Mammary epithelial cell (primary cell): ENCODE results near the gene GAMT.

Source experiments
- CTCF ChIP-seq, 2 donors: IDR thresholded peaks in 1 of 2; conservative IDR thresholded peaks in 1 of 2; 2 replicates each; pipeline ENCODE4 v1.5.1; 2011 to 2012; ENCODE audit warnings: inconsistent platforms in 2 of 2, low read length in 2 of 2, mild to moderate bottlenecking in 2 of 2, control low read depth in 1 of 2, low read depth in 1 of 2; ENCODE audit not compliant: insufficient read depth in 1 of 2; ENCODE audit errors: extremely low read depth in 1 of 2
- EZH2 ChIP-seq: IDR thresholded peaks from 2 replicates; pipeline ENCODE4 v1.6.1; 2012; ENCODE audit warnings: low read length, inconsistent platforms, borderline replicate concordance

GRCh38 chr19:1394252-1395193, 6.8 kb downstream of the GAMT start:
- no peak for TF ChIP-seq CTCF (conservative IDR thresholded peaks at IDR 0.05 in 1 of 2, IDR thresholded peaks at IDR 0.05 in 1 of 2; ENCODE audit: extremely low read depth in 1 of 2, insufficient read depth in 1 of 2, low read depth in 1 of 2, low read length in 2 of 2)
- no peak for TF ChIP-seq EZH2
